NK-92 (cell line): ENCODE results near the gene TBL2.
A peak's percentile ranks its signal among the peaks of the same experiment; 100 is the strongest.
"Not testable (repeated sequence)": the region's sequence is repeated elsewhere in the genome, so short reads cannot be mapped to it uniquely, and the experiment has no call there.

Experiments
- DNase-seq: peaks from one replicate; lab custom pipeline; 2025; ENCODE audit not compliant: unreplicated experiment; lab: John Stamatoyannopoulos, UW

Gene TBL2

GRCh38 chr7:73537051-73537450 lies 41.3 kb downstream of the TBL2 start:
- DNase-seq, result no peak

GRCh38 chr7:73536479-73536878 lies 41.9 kb downstream of the TBL2 start:
- no peak for DNase-seq

GRCh38 chr7:73535918-73536317 lies 42.5 kb downstream of the TBL2 start:
- DNase-seq, result not testable (repeated sequence)

- no peak for DNase-seq
Measured at GRCh38 chr7:73533742-73534141, 44.6 kb downstream of the TBL2 start.

GRCh38 chr7:73532224-73532623 lies 46.2 kb downstream of the TBL2 start:
- DNase-seq, result no peak

GRCh38 chr7:73530800-73531199 lies 47.6 kb downstream of the TBL2 start:
- DNase-seq, result no peak

GRCh38 chr7:73526896-73527821 lies 51.2 kb downstream of the TBL2 start:
- DNase-seq, result no peak

- DNase-seq, result not testable (repeated sequence)
Measured at GRCh38 chr7:73526158-73526494, 52.3 kb downstream of the TBL2 start.

- DNase-seq, result peak; percentile 67
Measured at GRCh38 chr7:73522105-73522872, 56.1 kb downstream of the TBL2 start, which contains the start of gene BAZ1B. Gene BAZ1B, minus strand, starts transcription at chr7:73522293. Its CDS starts 360 bp downstream, at chr7:73521933.

GRCh38 chr7:73521636-73522104 lies 56.7 kb downstream of the TBL2 start:
- DNase-seq, result no peak

- DNase-seq, result no peak
Measured at GRCh38 chr7:73520673-73521635, 57.4 kb downstream of the TBL2 start.

- DNase-seq, result no peak
Measured at GRCh38 chr7:73519867-73520672, 58.3 kb downstream of the TBL2 start.

- DNase-seq, result no peak
Measured at GRCh38 chr7:73518470-73518869, 59.9 kb downstream of the TBL2 start.
